Stimulated activated naive CD8-positive, alpha-beta T cell treated with anti-CD3 and anti-CD28 coated beads, Interleukin-15, Interleukin-2, amounts not matched to agents 100 ng/mL and 50 ng/mL, for 24 hours (primary cell): ENCODE data around the gene NCOA1.
"Not testable (repeated sequence)": the region's sequence is repeated elsewhere in the genome, so short reads cannot be mapped to it uniquely, and the experiment has no call there.

Source experiments
- H3K27ac Mint-ChIP-seq: one replicate; pipeline ENCODE4 v1.8.0; 2021; ENCODE audit warnings: mild to moderate bottlenecking, mixed read lengths
- H3K27me3 Mint-ChIP-seq: one replicate; pipeline ENCODE4 v1.8.0; 2021; ENCODE audit warnings: mixed read lengths
- H3K36me3 Mint-ChIP-seq: one replicate; pipeline ENCODE4 v1.8.0; 2021; ENCODE audit warnings: low read depth, mixed read lengths
- H3K4me1 Mint-ChIP-seq: one replicate; pipeline ENCODE4 v1.8.0; 2021; ENCODE audit warnings: low read depth, mixed read lengths
- H3K4me3 Mint-ChIP-seq: one replicate; pipeline ENCODE4 v1.8.0; 2021; ENCODE audit warnings: mild to moderate bottlenecking, mixed read lengths
- H3K9me3 Mint-ChIP-seq: one replicate; pipeline ENCODE4 v1.8.0; 2021; ENCODE audit warnings: mixed read lengths

The NCOA1 gene

DNA sequence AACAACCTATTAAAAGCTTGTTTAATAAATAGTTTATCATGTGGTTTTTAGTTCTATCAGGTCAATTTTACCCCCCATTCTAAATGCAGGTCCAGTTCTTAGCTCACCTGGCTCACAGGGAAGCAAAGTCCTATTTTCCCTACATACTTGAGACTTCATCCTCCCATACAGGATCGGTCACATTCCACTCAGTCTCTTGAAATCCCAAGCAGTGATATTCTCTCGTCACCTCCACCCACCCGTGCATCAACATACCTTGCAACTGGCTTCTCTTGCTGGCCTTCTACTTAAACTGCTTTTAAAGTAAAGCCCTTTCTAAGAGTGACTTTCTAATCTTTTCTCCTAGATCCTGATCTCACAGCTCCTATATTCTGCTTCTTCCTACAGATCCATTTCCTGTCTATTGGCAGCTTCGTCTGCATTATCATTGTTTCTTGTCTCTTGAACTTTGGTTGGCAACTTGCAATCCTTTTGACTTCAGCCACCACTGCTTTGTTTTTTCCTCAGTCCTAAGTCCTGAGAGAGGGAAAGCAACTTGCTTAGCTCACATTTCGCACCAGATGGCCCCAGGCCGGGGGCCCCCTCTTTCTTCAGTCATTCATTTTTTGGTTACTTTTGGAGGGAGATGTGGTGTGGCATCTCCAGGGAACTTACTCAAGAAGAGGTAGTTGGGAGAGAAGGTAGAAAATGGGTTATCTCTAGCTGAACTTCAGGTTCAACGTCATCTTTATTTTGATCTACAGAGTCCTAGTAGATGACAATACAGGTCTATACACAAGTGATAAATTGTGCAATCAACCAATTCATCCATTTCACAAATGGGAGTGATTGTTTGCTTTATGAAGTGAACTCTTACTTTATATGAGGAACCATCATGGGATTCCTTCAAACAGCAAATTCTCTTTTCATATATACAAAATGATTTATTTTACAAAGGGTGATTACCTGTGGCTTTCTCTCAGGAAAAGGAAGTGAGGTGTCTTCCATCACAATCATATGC is 23.9 kb upstream of the NCOA1 start:
- no peaks in the 10 kb centered on the region for H3K36me3 Mint-ChIP-seq
- peaks cover 6% of the 10 kb centered on the region for H3K27me3 Mint-ChIP-seq
- H3K4me3 Mint-ChIP-seq, result no peak overlapping the region
- no peaks in the 10 kb centered on the region for H3K9me3 Mint-ChIP-seq
- H3K4me1 Mint-ChIP-seq, result no peaks in the 10 kb centered on the region
- no peak overlapping the region for H3K27ac Mint-ChIP-seq

- H3K27ac Mint-ChIP-seq, H3K9me3 Mint-ChIP-seq: not testable (repeated sequence)
These were observed 22.6 kb upstream of the NCOA1 start for GRCh38 chr2:24468453-24468852.

GRCh38 chr2:24469148-24469650 is 21.9 kb upstream of the NCOA1 start:
- Mint-ChIP-seq H3K27ac (no peak overlapping the region), H3K36me3 (no peaks in the 10 kb centered on the region), H3K4me3 (no peak overlapping the region), H3K4me1 (no peaks in the 10 kb centered on the region), H3K27me3 (peaks cover 6% of the 10 kb centered on the region), H3K9me3 (no peaks in the 10 kb centered on the region)

More at GRCh38 chr2:24468453-24468852, 22.6 kb upstream of the NCOA1 start:
- H3K27me3 Mint-ChIP-seq, H3K36me3 Mint-ChIP-seq, H3K4me3 Mint-ChIP-seq, H3K4me1 Mint-ChIP-seq: not testable (repeated sequence)

GRCh38 chr2:24471662-24472061 is 19.4 kb upstream of the NCOA1 start:
- H3K27me3 Mint-ChIP-seq, result peaks cover 6% of the 10 kb centered on the region
- H3K4me1 Mint-ChIP-seq, result no peaks in the 10 kb centered on the region
- no peak overlapping the region for H3K4me3 Mint-ChIP-seq
- no peaks in the 10 kb centered on the region for H3K36me3 Mint-ChIP-seq
- H3K27ac Mint-ChIP-seq, result no peak overlapping the region
- no peaks in the 10 kb centered on the region for H3K9me3 Mint-ChIP-seq

- H3K9me3 Mint-ChIP-seq, result no peaks in the 10 kb centered on the region
- no peaks in the 10 kb centered on the region for H3K4me1 Mint-ChIP-seq
- no peak overlapping the region for H3K4me3 Mint-ChIP-seq
- H3K27ac Mint-ChIP-seq, result no peak overlapping the region
- H3K36me3 Mint-ChIP-seq, result no peaks in the 10 kb centered on the region
- no peaks in the 10 kb centered on the region for H3K27me3 Mint-ChIP-seq
These were observed 18.6 kb upstream of the NCOA1 start for GRCh38 chr2:24472416-24472815.

DNA sequence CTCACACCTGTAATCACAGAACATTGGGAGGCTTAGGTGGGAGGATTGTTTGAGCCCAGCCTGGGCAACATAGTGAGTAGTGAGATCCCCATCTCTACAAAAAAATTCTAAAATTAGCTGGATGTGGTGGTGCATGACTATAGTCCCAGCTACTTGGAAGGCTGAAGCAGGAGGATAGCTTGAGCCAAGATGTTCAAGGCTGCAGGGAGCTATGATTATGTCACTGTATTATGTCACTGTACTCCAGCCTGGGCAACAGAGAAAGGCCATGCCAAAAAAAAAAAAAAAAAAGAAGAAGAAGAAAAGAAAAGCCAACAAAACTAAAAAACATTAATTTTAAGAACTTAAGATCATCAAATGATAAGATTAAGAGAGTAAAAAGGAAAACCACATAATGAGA is 17.4 kb upstream of the NCOA1 start:
- H3K27me3 Mint-ChIP-seq, result no peaks in the 10 kb centered on the region
- no peaks in the 10 kb centered on the region for H3K4me1 Mint-ChIP-seq
- no peak overlapping the region for H3K27ac Mint-ChIP-seq
- H3K4me3 Mint-ChIP-seq, result no peak overlapping the region
- no peaks in the 10 kb centered on the region for H3K9me3 Mint-ChIP-seq
- no peaks in the 10 kb centered on the region for H3K36me3 Mint-ChIP-seq

DNA sequence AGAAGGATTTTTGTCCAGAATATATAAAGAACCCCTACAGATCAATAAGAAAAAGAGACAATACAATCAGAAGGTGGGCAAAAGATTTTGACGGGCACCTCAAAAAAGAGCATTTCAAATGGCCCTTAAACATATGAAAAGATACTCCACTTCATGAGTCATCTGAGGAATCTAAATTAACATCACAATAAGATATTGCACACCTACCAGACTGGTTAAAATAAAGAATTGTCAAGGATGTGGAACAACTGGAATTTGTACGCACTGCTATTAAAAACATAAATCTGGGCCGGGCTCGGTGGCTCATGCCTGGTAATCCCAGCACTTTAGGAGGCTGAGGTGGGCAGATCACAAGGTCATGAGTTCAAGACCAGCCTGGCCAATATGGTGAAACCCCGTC is 17.0 kb upstream of the NCOA1 start:
- Mint-ChIP-seq H3K36me3 (no peaks in the 10 kb centered on the region), H3K27ac (no peak overlapping the region), H3K4me1 (no peaks in the 10 kb centered on the region), H3K27me3 (no peaks in the 10 kb centered on the region), H3K9me3 (no peaks in the 10 kb centered on the region), H3K4me3 (no peak overlapping the region)

DNA sequence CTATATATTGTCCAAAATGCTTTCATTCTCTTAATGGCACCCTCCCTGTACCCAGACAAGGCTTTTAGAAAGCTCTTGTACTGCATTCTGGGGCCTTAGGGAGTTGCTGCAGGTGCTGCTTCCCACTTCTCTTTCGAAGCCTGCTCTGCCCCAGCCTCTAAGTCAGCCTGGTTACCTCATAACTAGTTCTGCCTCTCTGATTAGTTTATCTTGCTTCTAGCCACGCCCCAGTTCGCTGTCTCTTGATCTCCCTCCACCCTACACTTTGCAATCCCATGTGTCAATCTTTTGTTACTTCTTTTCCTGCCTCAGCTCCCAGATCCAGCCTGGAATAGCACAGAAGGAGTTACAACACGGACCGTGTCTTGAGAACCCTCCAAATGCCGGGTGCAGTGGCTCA is 13.8 kb upstream of the NCOA1 start:
- H3K9me3 Mint-ChIP-seq, result peaks cover 3% of the 10 kb centered on the region
- H3K4me1 Mint-ChIP-seq, result no peaks in the 10 kb centered on the region
- H3K27me3 Mint-ChIP-seq, result no peaks in the 10 kb centered on the region
- H3K36me3 Mint-ChIP-seq, result no peaks in the 10 kb centered on the region
- no peak overlapping the region for H3K4me3 Mint-ChIP-seq
- no peak overlapping the region for H3K27ac Mint-ChIP-seq

DNA sequence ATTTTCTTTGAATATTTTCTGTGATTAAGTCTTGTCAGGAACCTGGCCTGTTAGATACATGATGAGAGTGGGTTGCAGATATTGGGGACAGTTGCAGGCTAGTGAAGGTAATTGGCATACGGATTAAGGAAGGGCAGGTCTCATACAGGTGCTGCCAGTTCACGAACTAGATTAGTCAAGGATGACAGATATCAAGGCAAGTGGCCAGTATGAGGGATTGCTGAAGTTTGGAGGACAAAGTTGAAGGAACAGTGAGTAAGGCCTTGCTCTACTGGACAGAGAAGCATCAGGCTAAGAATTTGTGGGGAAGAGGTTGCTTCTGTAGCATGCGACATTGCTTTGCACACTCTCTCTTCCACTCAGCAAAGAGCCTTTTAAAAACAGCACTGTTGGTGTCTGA is 12.8 kb upstream of the NCOA1 start:
- Mint-ChIP-seq H3K4me1 (no peaks in the 10 kb centered on the region), H3K4me3 (no peak overlapping the region), H3K27me3 (no peaks in the 10 kb centered on the region), H3K36me3 (no peaks in the 10 kb centered on the region), H3K9me3 (peaks cover 3% of the 10 kb centered on the region), H3K27ac (no peak overlapping the region)

DNA sequence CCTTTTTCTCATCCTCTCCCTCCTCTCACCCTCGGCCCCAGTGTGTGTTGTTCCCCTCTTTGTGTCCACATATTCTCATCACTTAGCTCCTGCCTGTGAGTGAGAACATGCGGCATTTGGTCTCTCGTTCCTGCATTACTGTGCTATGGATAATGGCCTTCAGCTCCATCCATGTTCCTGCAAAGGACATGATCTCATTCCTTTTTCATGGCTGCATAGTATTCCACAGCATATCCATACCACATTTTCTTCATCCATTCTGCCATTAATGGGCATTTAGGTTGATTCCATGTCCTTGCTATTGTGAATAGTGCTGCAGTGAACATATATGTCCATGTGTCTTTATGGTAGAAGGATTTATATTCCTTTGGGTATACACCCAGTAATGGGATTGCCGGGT is 10.8 kb upstream of the NCOA1 start:
- H3K27me3 Mint-ChIP-seq, result peaks cover 4% of the 10 kb centered on the region
- no peak overlapping the region for H3K27ac Mint-ChIP-seq
- no peak overlapping the region for H3K4me3 Mint-ChIP-seq
- peaks cover 3% of the 10 kb centered on the region for H3K9me3 Mint-ChIP-seq
- no peaks in the 10 kb centered on the region for H3K4me1 Mint-ChIP-seq
- no peaks in the 10 kb centered on the region for H3K36me3 Mint-ChIP-seq

GRCh38 chr2:24482251-24482971 is 8.6 kb upstream of the NCOA1 start:
- no peak overlapping the region for H3K4me3 Mint-ChIP-seq
- no peaks in the 10 kb centered on the region for H3K36me3 Mint-ChIP-seq
- H3K27ac Mint-ChIP-seq, result no peak overlapping the region
- H3K4me1 Mint-ChIP-seq, result no peaks in the 10 kb centered on the region
- peaks cover 4% of the 10 kb centered on the region for H3K27me3 Mint-ChIP-seq
- H3K9me3 Mint-ChIP-seq, result peaks cover 3% of the 10 kb centered on the region

GRCh38 chr2:24482972-24483300 is 8.1 kb upstream of the NCOA1 start:
- H3K9me3 Mint-ChIP-seq, result peaks cover 3% of the 10 kb centered on the region
- no peaks in the 10 kb centered on the region for H3K4me1 Mint-ChIP-seq
- no peak overlapping the region for H3K27ac Mint-ChIP-seq
- no peak overlapping the region for H3K4me3 Mint-ChIP-seq
- H3K27me3 Mint-ChIP-seq, result peaks cover 4% of the 10 kb centered on the region
- H3K36me3 Mint-ChIP-seq, result no peaks in the 10 kb centered on the region

DNA sequence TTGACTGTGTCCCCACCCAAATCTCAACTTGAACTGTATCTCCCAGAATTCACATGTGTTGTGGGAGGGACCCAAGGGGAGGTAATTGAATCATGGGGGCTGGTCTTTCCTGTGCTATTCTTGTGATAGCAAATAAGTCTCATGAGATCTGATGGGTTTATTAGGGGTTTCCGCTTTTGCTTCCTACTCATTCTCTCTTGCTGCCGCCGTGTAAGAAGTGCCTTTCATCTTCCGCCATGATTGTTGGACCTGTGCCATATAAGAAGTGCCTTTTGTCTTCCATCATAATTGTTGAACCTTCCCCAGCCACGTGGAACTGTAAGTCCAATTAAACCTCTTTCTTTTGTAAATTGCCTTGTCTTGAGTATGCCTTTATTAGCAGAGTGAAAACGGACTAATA is 6.4 kb upstream of the NCOA1 start:
- H3K27me3 Mint-ChIP-seq, H3K4me3 Mint-ChIP-seq, H3K9me3 Mint-ChIP-seq, H3K36me3 Mint-ChIP-seq, H3K4me1 Mint-ChIP-seq, H3K27ac Mint-ChIP-seq: not testable (repeated sequence)

GRCh38 chr2:24485197-24485596 is 5.9 kb upstream of the NCOA1 start:
- peaks cover 12% of the 10 kb centered on the region for H3K4me1 Mint-ChIP-seq
- H3K36me3 Mint-ChIP-seq, result no peaks in the 10 kb centered on the region
- no peak overlapping the region for H3K4me3 Mint-ChIP-seq
- H3K27ac Mint-ChIP-seq, result no peak overlapping the region
- H3K9me3 Mint-ChIP-seq, result peaks cover 1% of the 10 kb centered on the region
- H3K27me3 Mint-ChIP-seq, result peaks cover 4% of the 10 kb centered on the region

GRCh38 chr2:24486636-24487205 is 4.3 kb upstream of the NCOA1 start:
- no peak overlapping the region for H3K4me3 Mint-ChIP-seq
- H3K27ac Mint-ChIP-seq, result no peak overlapping the region
- H3K27me3 Mint-ChIP-seq, result peaks cover 4% of the 10 kb centered on the region
- H3K36me3 Mint-ChIP-seq, result no peaks in the 10 kb centered on the region
- peaks cover 17% of the 10 kb centered on the region for H3K4me1 Mint-ChIP-seq
- no peaks in the 10 kb centered on the region for H3K9me3 Mint-ChIP-seq
